Measurements from ENCODE around the gene VWF.

DNA sequence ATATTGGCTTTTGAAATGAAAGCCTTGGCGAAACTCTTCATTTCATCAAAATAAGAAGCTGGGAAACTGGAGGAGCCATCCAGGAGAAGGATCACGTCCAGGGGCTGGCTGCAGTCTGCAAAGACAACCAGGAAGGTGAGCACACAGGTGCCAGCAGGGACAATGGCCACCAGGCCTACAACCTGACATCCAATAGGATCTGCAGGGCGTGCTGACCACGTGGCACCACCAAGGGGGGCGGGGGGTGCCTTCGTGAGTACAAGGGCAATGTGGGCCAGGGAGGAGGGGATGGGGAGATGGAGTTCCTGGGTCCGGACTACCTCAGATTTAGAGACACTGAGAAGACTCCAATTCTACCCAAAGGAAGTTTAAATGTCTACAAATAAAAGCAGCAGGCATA lies 107.7 kb downstream of the VWF start:
- TF ChIP-seq CTCF (conservative IDR thresholded peaks at IDR 0.05; ENCODE audit: low read depth, low read length) (no peak), EZH2 (IDR thresholded peaks at IDR 0.05; ENCODE audit: low read length, unreplicated experiment) (no peak)

All from PC-3 (cell line).